Putamen (tissue), 1 donor: ENCODE results near the gene DNAH1.

Experiments
- DNase-seq: peaks from one replicate; pipeline ENCODE4 v3.0.0-alpha.2; 2016; ENCODE audit warnings: low spot score

DNAH1 gene

GRCh38 chr3:52290596-52291507 is 25.3 kb upstream of the DNAH1 start:
- no peak for DNase-seq

- no peak for DNase-seq
Observed at GRCh38 chr3:52291508-52292181, 24.5 kb upstream of the DNAH1 start.

GRCh38 chr3:52292247-52293065 is 23.7 kb upstream of the DNAH1 start:
- no peak for DNase-seq

GRCh38 chr3:52293491-52294319 is 22.4 kb upstream of the DNAH1 start:
- DNase-seq = no peak

GRCh38 chr3:52294320-52295150 is 21.6 kb upstream of the DNAH1 start:
- DNase-seq = no peak

GRCh38 chr3:52295671-52296208 is 20.4 kb upstream of the DNAH1 start:
- no peak for DNase-seq

- no peak for DNase-seq
Observed at GRCh38 chr3:52297242-52298148, 18.6 kb upstream of the DNAH1 start.

GRCh38 chr3:52298149-52299098 is 17.7 kb upstream of the DNAH1 start:
- no peak for DNase-seq

- DNase-seq = no peak
Observed at GRCh38 chr3:52299247-52299878, 16.8 kb upstream of the DNAH1 start.

GRCh38 chr3:52299879-52300611 is 16.1 kb upstream of the DNAH1 start:
- no peak for DNase-seq

GRCh38 chr3:52302426-52303145 is 13.5 kb upstream of the DNAH1 start:
- DNase-seq = no peak

- DNase-seq = no peak
Observed at GRCh38 chr3:52303811-52304210, 12.3 kb upstream of the DNAH1 start.

GRCh38 chr3:52305926-52306325 is 10.2 kb upstream of the DNAH1 start:
- DNase-seq = no peak

- no peak for DNase-seq
Observed at GRCh38 chr3:52306978-52307377, 9.1 kb upstream of the DNAH1 start.

GRCh38 chr3:52308308-52308707 is 7.8 kb upstream of the DNAH1 start:
- DNase-seq = no peak

- no peak for DNase-seq
Observed at GRCh38 chr3:52310861-52311575, 5.1 kb upstream of the DNAH1 start.
